AG09309 (cell line): ENCODE data around the gene SMTNL2.

Experiments used
- DNase-seq: peaks from one replicate; pipeline ENCODE4 v3.0.0-alpha.2; 2010; ENCODE audit warnings: low read depth
- H3K4me3 ChIP-seq: 2 replicates; pipeline ENCODE4 v1.5.1; 2011; ENCODE audit warnings: mild to moderate bottlenecking, low read depth, low read length, moderate library complexity; ENCODE audit not compliant: control insufficient read depth
- CTCF ChIP-seq: IDR thresholded peaks from 2 replicates; pipeline ENCODE4 v1.5.1; 2011; ENCODE audit warnings: mild to moderate bottlenecking, low read depth, low read length, inconsistent platforms; ENCODE audit not compliant: insufficient read depth, control insufficient read depth; ENCODE audit errors: missing control alignments

Gene SMTNL2

DNA sequence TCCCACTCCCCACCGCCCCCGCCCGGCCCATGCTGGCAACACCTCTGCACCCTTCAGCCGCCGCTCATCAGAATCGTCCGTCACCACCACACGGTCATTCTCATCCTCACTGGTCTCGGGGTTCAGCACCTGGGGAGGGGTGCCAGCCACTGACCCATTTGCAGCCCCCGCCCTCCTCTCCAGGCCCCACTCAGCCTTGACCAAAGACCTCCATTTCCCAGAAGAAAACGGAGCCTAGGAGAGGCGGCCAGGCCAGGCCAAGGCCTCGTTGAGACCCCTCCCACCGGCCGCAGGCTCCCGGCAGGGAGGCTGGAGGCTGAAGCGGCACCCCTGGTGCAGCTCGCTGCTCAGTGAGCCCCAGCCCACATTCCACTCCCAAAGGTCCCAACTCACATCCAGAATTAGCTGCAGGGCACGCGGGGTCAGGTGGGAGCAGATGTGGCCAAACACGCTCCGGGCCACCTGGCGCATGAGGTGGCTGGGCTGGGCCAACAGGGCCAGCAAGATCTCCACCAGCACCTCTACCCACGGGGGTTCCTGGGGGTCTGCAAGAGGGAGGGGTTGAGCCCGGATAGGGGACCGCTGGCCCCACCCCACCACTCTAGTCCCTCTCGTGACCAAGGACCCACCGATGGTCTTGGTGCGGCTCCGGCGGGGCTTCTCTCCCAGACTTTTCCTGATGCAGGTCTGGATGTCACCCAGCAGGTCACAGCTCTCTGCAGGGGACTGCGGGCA lies 38.9 kb upstream of the SMTNL2 start:
- TF ChIP-seq CTCF: no peak
- no peak for DNase-seq
- H3K4me3 ChIP-seq: no peak overlapping the region

- H3K4me3 ChIP-seq: no peak overlapping the region
- TF ChIP-seq CTCF: no peak
- no peak for DNase-seq
These were observed 37.0 kb upstream of the SMTNL2 start for GRCh38 chr17:4547118-4547906.

DNA sequence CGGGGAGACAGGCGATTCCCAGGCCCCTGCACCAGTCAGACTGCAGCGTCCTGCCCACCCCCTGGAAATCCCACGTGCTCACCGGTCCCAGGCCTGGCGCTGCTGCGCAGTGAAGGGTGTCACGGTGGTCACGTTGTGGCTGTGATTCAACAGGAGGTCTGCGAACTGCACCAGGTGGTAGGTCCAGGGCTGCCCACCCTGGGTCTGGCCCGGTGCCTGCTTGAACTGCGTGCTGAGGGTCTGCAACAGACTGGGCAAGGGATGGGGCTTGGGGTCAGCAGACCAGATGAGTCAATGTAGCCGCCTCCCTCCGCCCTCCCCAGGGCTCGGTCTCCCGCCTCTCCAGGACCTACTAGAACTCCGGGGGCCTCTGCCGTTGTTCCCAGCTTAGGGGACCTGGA lies 36.3 kb upstream of the SMTNL2 start:
- no peak for DNase-seq
- TF ChIP-seq CTCF: no peak

DNA sequence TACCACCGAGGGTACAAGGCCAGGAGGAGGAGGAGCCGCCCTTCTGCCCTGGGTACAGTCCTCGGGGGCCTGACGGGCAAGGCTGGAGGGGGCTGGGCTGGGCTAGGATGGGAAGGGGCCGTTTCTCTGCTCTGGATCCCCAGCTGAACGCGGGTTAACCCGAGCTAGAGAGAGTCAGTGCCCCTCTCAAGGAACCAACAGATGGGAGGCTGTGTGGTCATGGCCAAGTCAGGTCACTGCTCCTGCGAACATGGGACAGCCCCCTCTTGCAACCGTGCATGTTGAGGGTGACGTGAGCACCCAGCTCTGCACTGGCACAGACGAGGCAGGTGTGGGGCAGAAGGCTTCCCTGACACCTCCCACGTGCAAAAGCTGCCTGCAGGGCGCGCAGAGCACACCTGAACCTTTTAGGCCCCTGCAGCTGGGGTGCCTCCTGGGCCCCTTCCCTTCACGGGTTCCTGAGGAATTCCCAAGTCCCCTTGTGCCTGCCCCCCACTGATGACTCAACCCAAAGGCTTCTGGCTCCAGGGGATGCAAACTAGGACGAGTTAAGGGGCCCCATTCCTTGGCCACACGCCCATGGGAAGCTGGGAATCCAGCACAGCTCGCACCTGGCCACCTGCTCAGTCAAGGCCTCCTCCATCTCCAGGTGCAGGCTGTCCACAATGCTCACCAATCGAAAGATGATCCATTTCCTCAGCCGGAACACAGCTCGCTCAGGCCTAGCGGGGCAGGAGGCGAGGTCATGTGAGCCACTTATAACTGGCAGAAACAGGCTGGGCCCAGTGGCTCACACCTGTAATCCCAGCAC lies 35.4 kb upstream of the SMTNL2 start:
- no peak for TF ChIP-seq CTCF
- no peak overlapping the region for H3K4me3 ChIP-seq
- no peak for DNase-seq

More for the DNA sequence above, 36.3 kb upstream of the SMTNL2 start:
- no peak overlapping the region for H3K4me3 ChIP-seq

- no peak overlapping the region for H3K4me3 ChIP-seq
- no peak for TF ChIP-seq CTCF
- DNase-seq: no peak
These were observed 34.4 kb upstream of the SMTNL2 start for GRCh38 chr17:4549781-4550533.

GRCh38 chr17:4550534-4551039 lies 33.7 kb upstream of the SMTNL2 start:
- no peak overlapping the region for H3K4me3 ChIP-seq
- DNase-seq: no peak
- TF ChIP-seq CTCF: no peak
